Stimulated activated CD4-positive, alpha-beta T cell treated with anti-CD3 and anti-CD28 coated beads, Interleukin-15, amount 100 ng/mL, for 24 hours (primary cell): ENCODE measurements around the gene ETFRF1.

Source experiments
- DNase-seq: peaks from one replicate; pipeline ENCODE4 v3.0.0-alpha.2; 2020

Gene ETFRF1, protein sequence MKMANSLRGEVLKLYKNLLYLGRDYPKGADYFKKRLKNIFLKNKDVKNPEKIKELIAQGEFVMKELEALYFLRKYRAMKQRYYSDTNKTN

DNA sequence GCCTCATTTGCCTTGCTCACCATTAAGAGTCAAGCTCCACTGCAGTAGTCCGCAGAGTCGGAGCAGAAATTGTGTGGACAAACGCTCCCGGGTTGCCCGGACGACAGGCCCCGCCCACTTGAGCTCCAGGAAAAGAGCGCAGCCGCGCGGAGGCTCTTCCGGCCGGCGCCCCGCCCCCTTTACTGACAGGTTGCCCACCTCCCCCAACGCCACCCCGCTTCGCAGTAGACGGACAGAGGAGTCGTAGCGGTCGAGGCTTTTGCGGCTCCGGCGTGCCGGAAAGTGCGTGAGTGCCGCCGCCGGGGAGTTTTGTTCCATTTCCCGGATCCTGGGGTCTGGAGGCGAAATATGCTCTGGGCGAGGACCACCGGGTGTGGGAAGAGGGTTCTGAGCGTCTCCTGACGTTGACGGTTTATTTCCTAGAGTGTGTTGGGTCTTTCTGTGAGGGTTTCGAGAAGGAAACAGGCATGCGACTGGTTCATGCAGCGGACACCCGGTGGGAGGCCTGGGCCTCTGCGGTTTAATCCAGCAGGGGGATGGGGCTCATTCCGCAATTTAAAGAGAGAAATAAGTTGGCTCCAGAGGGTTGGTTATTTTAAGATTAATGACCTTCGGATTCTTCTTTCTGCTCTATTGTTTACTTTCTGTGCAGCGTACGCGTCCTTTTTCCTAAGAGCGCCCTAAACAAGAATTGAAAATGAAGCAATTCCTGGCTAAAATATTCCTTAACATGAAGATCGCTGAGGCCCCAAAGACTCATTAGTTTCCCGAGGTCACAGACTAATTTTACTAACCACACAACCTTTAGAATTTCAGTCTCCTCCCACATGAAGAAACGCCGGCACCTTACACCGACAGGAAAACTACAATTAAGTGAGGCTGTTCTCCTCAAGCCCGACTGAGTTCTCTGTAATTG is at the start of gene ETFRF1, which contains the start of gene DNAI7:
TSS of gene ETFRF1 (plus strand) at position 182 of the 916 bp plus-strand sequence. CDS start 8,720 bp downstream, outside the sequence.
TSS of gene DNAI7 (minus strand) at position 105 of the 916 bp plus-strand sequence. CDS start at position 23, 82 bp downstream.
- peak; percentile 99 for DNase-seq

DNA sequence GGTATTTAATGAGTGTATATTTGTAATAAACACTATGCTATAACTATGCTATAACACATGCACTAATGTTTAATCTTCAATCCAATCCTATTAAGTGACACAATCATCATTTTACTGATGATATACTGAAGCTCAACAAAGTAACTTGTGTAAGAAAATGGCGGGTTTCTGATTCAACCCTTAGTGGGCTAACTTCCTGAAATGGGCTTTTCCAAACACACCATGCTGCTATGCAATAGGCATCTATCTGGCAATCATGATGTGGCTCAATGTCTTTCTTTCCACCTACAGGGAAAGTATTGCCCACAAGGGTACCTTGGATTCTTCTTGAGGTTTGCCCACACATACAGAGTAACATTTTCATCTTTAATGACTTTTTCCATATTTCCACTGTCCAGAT is 48.4 kb upstream of the ETFRF1 start:
- no peak for DNase-seq

DNA sequence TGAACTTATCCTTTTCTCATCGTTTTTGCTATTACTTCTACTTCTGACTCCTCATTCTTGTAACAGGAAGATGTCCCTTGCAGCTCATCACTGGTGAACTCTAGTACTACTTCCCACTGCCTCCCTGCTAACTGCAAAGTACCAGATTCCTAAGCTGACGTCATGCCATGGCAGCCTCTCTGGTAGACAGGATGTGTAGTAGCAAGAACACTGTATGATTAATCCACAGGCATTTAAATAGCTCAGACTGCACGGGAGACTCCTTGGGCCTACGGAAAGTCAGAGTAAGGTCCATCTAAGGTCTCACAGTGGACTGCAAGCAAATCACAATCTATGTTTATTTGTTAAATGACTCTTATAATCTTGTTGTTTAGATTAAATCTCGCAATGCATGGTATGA is 43.6 kb upstream of the ETFRF1 start:
- no peak for DNase-seq

DNA sequence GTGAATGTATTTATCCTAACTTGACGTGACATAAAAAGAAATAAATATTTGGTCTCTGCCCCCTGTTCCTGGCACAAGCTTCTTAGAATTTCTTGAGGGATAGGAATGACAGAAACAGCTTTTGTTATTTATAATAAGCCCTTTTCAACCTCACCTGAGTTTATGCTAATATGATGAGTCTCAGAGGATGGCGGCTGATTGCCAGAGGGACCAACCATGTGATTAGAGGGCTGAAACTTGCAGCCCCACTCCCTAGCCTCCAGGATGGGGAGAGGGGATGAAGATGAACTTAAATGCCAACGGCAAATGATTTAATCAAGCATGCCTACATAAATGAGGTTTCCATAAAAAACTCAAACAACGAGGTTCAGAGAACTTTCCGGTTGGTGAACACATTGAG is 43.0 kb upstream of the ETFRF1 start:
- DNase-seq = no peak

DNA sequence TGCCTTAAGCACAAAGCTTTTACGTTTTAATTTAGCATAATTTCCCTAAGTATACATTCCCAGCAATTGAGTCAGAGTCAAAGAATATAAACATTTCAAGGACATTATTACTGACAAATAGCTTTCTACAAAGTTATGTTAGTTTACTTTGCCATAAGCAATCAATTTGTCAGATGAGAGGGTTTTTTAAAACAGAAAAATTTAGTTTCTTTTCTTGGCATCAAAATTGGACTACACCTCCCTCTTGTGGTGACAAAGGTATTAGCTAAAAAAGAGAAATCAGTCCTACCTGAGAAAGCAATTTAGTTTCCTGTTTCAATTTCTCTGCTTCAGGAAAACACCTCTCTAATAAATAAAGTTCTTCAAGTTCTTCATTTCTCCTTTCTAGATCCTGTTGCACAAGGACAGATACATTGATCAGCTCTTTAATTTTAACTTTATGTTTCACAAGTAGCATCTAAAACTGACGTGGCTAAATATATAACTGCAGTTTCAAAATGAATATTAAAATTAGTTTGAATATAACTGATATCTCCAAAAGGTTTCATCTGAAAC is 39.9 kb upstream of the ETFRF1 start:
- DNase-seq = no peak

DNA sequence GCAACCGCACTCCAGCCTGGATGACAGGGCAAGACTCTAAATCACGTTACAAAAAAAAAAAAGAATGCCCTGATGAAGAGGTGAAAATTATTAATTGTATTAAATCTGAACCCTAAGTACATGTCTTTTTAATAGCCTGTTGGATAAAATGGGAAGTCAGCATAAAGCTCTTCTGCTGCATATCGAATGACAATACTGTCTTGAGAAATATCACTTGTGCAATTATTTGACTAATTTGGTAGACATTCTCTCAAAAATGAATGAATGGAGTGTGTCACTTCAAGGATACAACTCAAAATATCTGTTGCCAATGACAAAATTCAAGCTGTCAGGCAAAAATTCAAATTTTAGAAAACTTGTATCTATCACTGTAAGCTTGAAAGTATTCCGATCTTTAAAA is 39.0 kb upstream of the ETFRF1 start:
- no peak for DNase-seq

DNA sequence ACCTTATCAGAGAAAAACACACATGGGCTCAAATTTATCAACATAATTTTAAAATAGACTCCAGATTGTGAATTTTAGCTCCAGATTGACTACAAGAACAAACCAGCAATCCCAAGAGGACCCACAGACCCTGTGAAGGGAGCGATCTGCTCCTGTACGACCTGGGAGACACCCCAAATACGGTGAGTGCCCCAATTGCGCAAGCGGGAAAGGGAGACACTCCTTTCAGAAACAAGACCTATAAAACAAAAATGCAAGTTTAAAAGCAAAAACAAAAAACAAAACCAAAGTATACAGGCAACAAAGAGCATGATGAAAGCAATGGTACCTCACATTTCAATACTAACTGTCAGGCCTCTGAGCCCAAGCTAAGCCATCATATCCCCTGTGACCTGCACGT is 32.2 kb upstream of the ETFRF1 start:
- no peak for DNase-seq

DNA sequence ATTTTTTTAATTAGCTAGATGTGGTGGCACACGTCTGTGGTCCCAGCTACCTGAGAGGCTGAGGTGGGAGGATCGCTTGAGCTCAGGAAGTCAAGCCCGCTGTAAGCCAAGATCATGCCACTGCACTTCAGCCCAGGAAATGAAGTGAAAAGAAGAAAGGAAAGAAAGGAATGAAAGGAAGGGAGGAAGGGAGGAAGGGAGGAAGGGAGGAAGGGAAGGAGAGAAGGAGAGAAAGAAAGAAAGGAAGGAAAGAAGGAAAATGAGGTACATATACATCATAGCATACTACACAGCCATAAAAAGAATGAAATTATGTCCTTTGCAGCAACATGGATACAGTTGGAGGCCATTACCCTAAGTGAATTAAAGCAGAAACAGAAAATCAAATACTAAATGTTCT is 12.3 kb upstream of the ETFRF1 start:
- no peak for DNase-seq

DNA sequence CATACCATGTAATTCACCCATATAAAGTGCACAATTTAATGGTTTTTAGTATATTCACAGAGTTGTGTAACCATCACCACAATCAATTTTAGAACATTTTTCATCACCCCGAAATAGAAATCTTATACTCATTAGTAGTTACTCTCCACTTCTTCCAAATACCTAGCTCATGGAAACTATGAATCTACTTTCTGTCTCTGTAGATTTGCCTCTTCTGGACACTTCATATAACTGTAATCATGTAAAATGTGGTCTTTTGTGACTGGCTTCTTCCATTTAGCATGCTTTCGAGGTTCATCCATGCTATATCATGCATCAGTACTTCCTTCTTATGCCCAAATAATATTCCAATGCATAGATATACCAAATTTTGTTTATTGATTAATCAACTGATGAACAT is 10.9 kb upstream of the ETFRF1 start:
- no peak for DNase-seq

DNA sequence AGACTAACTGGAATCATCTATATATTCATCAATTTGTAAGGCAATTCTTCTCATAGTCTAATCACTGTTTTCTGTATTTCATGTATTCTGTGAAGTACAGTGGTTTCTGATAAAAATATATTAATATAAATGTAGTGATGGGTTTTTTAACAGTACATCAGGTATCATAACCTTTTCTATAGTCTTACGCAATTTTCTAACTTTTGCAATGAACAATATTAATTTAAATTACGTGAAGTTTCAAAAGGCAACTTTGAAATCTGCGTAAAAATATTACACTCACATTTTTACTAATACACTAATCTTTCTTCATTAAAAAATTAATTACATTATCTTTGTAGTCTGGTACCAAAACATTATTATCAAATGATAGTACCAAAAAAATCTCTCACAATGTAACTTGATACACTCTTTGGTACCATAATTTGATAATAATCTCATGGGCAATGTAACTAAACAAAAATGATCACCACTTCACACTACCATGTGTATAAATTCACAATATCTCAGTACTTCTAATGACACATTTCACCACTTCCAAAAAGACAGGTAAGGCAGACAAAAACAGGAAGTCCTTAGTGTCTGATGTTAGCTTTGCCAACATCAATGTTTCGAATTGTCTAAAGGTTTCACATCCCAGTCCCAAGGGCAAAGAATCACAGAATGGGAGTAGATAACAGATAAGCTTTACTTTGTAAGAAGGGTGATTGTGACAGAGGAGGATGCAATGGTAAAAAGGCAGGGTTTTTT is 8.8 kb upstream of the ETFRF1 start:
- DNase-seq = no peak

DNA sequence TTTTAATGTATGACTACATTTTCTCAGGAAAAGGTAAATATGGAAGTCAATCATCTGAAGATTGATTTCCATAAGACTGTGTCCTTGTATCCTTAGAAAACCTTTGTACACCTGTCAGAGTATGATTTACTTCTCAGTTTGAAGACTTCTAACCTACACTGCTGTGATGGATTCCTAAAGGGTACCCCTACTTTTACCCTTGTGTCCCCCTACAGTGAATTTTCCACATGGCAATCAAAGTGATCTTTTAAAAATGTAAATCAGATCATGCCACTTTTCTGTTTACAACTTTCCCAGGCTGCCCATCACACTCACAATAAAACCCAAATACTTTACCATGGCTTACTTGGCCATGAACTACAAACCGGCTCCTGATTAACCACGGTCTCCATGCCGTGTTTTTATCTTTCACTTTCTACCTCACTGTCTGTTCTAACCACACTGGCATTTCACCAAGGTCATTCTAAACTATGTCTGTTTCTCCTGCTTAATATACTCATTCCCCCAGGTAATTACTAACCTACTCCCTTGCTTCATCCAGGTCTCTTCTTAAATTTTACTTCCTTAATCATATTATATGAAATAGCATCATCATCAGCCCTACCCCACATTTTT is 8.1 kb upstream of the ETFRF1 start:
- no peak for DNase-seq

DNA sequence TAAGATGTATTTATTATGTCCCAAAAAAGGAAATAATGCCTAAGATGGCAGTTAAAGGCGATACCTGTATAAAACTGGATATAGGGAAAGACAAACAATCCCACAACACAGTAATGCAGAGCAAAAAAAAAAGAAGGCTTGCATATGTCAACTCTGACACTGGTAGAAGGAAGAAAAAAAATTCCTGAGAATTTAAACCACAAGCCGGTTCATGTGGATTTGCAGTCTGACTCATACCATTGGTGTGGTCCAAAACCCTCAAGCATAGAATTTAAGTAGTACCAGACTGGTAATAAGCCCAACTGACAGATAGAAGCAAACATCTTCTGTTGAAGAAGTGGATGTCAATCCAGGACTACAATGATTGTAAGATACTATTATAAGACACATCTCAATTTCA is 7.3 kb upstream of the ETFRF1 start:
- DNase-seq = no peak

DNA sequence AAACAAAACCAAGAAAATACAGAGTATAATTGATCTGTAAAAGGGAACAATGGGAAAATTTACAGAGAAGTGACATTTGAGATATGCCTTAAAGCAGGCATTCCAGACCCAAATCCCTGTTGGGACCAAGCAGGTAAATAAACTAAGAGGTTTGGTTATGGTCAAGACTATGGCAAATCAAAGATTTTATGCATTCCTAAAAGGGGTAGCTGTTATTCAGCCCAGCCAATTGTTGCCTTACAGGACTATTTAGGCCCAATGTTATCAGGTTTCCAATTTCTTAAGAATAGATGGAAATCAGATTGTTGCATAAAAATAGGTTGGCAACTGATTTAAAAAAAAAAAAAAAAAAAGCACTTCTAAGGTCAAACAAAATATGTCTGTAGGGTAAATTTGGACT is 5.4 kb upstream of the ETFRF1 start:
- DNase-seq = no peak

DNA sequence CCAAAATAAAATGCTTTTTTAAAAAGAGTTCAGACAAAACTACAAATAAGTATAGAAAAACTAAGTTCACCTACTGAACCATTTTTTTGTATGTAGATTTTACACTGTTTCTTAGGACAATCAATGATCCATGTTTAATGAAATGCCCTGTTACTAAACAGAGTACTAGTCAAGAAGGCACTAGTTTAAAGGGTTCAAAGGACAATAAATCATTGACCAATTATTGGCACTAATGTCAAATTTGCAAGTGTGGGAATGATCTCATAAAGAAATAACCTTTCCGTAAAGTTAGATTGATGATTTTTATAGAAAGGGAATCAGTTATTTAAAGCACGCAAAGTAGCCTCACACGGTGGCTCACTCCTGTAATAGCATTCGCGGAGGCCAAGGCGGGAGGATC is 4.2 kb upstream of the ETFRF1 start:
- no peak for DNase-seq

DNA sequence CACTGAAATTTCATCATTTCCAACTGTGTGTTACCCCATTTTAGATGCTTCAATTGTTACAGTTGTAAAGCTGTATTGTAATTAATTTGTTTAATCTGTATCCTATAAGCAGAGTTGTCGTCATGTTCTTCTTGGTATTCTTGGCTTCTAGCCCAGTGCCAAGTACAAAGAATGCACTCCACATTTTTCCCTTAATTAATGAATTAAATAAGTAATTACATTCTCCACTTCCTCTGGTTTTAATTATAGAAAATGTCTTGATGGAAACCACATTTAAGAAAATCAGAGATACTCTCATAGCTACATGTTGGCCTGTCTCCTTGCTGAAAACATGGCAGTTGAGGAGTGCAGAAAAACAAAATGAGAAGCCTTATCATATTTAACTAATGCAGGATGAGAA is 823 bp upstream of the ETFRF1 start:
- no peak for DNase-seq

DNA sequence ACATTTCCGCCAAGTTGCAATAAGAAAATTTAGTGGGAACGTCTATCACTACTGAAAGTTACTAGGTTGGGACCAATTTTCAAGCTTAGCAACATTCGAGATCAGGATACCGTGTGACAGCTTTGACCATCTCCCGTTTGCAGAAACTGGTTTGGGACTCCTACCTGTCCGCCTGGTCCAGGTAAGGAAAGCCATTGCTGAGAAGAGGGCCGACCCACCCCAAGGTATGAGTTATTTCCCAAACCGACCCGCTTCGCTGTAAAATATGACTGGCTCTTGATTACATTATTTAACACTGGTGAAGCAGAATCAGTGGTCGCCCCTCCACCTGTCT is 348 bp upstream of the ETFRF1 start:
- DNase-seq = no peak

DNA sequence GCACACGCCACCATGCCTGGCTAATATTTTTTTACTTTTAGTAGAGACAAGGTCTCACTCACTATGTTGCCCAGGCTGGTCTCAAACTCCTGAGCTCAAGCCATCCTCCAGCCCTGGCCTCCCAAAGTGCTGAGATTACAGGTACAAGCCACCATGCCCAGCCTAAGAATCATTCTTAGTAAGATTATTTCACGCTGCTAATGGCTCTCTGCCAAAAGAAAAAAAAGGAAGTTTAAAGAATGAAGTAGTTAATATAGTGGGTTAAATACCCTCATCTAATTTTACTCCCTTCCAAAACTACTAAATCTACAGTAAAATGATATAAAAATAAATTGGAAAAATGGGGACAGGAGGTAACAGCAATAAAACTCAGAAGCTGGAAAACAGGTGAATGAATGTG is 2.6 kb downstream of the ETFRF1 start:
- DNase-seq = no peak

DNA sequence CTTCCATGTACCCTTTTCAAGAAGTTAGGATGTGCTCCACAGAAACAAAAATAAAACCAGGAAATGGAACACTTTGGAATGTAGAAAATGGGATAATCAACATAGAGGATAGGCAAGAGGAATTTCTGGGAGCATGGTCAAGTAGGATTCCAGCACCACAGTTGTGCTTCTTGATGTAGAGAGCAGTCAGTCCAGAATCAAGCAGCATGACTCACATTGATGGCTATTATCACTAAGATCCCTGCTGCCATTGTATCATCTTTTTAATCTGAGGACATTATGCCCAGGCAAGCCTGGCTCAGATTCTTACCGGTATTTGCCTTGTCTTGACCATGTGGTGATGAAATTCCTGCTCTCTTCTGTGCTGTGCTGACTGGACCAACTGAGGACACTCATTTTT is 5.7 kb downstream of the ETFRF1 start:
- no peak for DNase-seq

DNA sequence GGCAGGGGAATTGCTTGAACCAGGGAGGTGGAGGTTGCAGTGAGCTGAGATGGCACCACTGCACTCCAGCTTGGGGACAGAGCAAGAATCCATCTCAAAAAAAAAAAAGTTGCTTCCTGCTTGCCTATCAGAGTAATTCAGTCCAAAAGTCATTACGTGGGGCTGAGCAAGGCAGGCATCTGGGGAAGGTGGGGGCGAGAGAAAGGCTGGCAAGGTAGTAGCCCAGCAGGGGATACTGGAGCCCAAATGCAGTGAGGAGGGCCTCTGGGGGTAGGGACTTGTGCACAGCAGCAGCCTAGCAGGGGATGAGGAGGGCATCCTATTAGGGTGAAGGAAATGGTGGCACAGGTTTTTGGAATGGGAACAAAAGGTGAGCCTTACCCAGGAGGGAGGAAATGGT is 7.1 kb downstream of the ETFRF1 start:
- DNase-seq = no peak

DNA sequence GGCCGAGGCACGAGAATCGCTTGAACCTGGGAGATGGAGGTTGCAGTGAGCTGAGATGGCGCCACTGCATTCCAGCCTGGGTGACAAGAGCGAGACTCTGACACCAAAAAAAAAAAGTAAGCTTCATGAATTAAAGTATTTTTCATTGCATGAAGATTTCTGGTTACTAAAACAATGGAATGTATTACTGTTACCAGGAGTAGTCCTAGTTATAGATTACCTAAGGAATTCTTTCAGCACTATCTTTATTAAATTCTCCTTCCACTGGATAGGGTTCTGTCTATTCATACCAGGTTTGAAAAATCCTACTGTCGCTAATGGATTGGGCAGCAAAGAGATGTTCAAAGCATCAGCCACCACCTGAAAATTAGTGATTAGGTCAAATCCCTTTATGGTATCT is 12.4 kb downstream of the ETFRF1 start:
- DNase-seq = no peak

DNA sequence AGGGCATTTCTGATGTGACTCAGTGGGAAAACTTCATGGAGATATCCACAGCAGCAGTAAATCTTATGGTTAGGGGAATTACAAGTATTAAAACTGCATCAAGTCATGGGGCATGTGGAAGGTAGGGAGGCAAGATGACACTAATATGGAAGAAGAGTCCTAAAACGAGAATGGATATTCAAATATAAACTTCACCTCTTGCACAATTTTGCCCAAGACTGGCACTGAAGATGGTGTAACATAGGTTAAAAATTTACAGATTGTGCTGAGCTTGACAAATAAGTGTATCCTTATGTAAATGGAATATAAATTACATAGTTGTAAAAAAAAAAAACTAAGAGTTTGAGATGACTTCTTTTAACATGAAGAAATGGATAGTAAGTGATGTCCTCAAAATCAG is 12.8 kb downstream of the ETFRF1 start:
- no peak for DNase-seq

DNA sequence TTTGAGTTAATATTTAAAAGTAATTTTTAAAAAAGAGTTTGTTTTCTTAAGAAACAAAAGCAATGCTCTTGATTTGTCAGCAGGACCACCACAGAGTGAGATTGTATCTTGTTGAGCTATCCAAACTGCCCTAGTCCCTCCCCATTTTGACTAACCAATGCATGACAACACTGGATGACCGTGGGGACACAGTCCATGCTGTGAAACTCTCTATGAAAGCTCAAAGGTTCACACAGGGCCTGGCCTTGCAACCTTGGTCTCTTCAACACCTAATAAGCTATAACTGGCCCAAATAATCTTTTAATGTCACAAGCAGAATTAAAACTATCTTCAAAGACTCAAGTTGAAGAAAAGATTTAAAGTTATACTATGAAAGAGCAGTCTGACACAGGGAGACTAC is 13.5 kb downstream of the ETFRF1 start:
- DNase-seq = no peak

DNA sequence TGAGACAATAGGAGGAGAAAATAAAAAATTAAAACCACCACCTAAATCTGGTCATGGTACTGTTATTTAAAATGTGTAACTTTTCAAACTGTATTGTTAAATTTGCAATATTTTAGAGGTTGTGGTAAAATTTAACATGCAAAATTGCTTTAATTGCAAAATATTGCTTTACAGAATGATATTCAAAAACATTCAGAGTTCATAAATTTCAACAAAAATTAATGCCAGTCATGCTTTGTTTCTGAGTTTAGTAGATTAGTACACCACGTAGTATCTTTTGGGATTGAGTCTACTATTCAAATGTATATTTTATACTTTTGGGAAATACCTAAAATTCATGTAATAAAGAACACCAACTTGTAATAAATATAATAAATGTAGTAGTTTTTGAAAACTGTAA is 18.3 kb downstream of the ETFRF1 start:
- DNase-seq = no peak
